CD14-positive monocyte (primary cell): ENCODE results near the gene EPS8L1. TPM values are rescaled to one million over a fixed set of nuclear protein-coding genes. Genes with fewer than 3 reads are reported as not detected.

Experiments
- DNase-seq, 3 donors: peaks; one replicate each; pipeline ENCODE4 v3.0.0-alpha.2; 2011 to 2022
- H2AFZ ChIP-seq: 2 replicates; pipeline ENCODE4 v1.6.0; 2012; ENCODE audit warnings: mild to moderate bottlenecking, low read depth, low read length, inconsistent platforms; ENCODE audit not compliant: insufficient read depth, poor library complexity, severe bottlenecking
- H3K27ac ChIP-seq, 2 donors: 1 replicate in 1 of 2; 2 replicates in 1 of 2; pipeline ENCODE4 v1.5.1; 2012 to 2013; ENCODE audit warnings: low read length in 2 of 2, control low read depth in 1 of 2, inconsistent platforms in 1 of 2, low read depth in 1 of 2, mild to moderate bottlenecking in 1 of 2
- H3K27me3 ChIP-seq, 2 donors: one replicate each; pipeline versions ENCODE4 v1.6.0 to v1.6.1; 2011 to 2013; ENCODE audit warnings: low read length in 2 of 2; ENCODE audit not compliant: control insufficient read depth in 2 of 2, insufficient read depth in 2 of 2
- H3K36me3 ChIP-seq, 2 donors: replicated peaks in 1 of 2; 1 replicate in 1 of 2; 2 replicates in 1 of 2; pipeline versions ENCODE4 v1.5.1 to v1.6.1; 2012 to 2013; ENCODE audit warnings: low read length in 2 of 2, control low read depth in 1 of 2, inconsistent platforms in 1 of 2, mild to moderate bottlenecking in 1 of 2; ENCODE audit not compliant: insufficient read depth in 2 of 2, control insufficient read depth in 1 of 2
- H3K4me1 ChIP-seq, 2 donors: 1 replicate in 1 of 2; 2 replicates in 1 of 2; pipeline versions ENCODE4 v1.5.1 to v1.6.1; 2012 to 2013; ENCODE audit warnings: low read length in 2 of 2, control low read depth in 1 of 2, inconsistent platforms in 1 of 2, mild to moderate bottlenecking in 1 of 2, moderate library complexity in 1 of 2; ENCODE audit not compliant: insufficient read depth in 2 of 2, control insufficient read depth in 1 of 2
- H3K4me2 ChIP-seq: replicated peaks from 2 replicates; pipeline ENCODE3; 2012; ENCODE audit warnings: low read length, moderate library complexity, mild to moderate bottlenecking; ENCODE audit not compliant: poor library complexity, severe bottlenecking; ENCODE audit errors: extremely low read depth
- H3K4me3 ChIP-seq, 3 experiments: fragments of 200-600 bp in 1 of 3; sonication (generic) in 1 of 3; replicated peaks in 1 of 3; 1 replicate in 2 of 3; 2 replicates in 1 of 3; pipeline ENCODE4 v1.5.1; 2011 to 2013; ENCODE audit warnings: low read length in 3 of 3, mild to moderate bottlenecking in 3 of 3, control low read depth in 2 of 3, low read depth in 2 of 3, inconsistent platforms in 1 of 3, moderate library complexity in 1 of 3
- H3K79me2 ChIP-seq: 2 replicates; pipeline ENCODE4 v1.6.0; 2012; ENCODE audit warnings: mild to moderate bottlenecking, control low read depth, inconsistent platforms, low read length, moderate library complexity; ENCODE audit not compliant: insufficient read depth
- H3K9ac ChIP-seq: 2 replicates; pipeline ENCODE4 v1.6.0; 2017; ENCODE audit warnings: low read length, mild to moderate bottlenecking; ENCODE audit not compliant: insufficient read depth, poor library complexity, severe bottlenecking
- H3K9me3 ChIP-seq, 2 donors: replicated peaks in 1 of 2; 1 replicate in 1 of 2; 2 replicates in 1 of 2; pipeline versions ENCODE4 v1.5.1 to v1.6.1; 2012 to 2013; ENCODE audit warnings: low read length in 2 of 2, control low read depth in 1 of 2; ENCODE audit not compliant: control insufficient read depth in 1 of 2, insufficient read depth in 1 of 2
- H4K20me1 ChIP-seq: 2 replicates; pipeline ENCODE4 v1.6.0; 2012; ENCODE audit warnings: mild to moderate bottlenecking, low read length, control low read depth, moderate library complexity; ENCODE audit not compliant: insufficient read depth
- H3K27ac Mint-ChIP-seq, 7 donors: one replicate each; pipeline ENCODE4 v1.8.0; 2020; ENCODE audit warnings: mild to moderate bottlenecking in 7 of 7, mixed read lengths in 7 of 7, moderate library complexity in 6 of 7, inconsistent platforms in 2 of 7
- H3K27me3 Mint-ChIP-seq, 3 donors: one replicate each; pipeline ENCODE4 v1.8.0; 2021 to 2022; ENCODE audit warnings: low read depth in 3 of 3, mild to moderate bottlenecking in 3 of 3, mixed read lengths in 3 of 3, moderate library complexity in 3 of 3, inconsistent platforms in 1 of 3
- H3K36me3 Mint-ChIP-seq, 2 donors: one replicate each; pipeline ENCODE4 v1.8.0; 2020; ENCODE audit warnings: mixed read lengths in 2 of 2, inconsistent platforms in 1 of 2, mild to moderate bottlenecking in 1 of 2
- H3K4me1 Mint-ChIP-seq: one replicate; pipeline ENCODE4 v1.8.0; 2020; ENCODE audit warnings: mild to moderate bottlenecking, mixed read lengths
- H3K4me3 Mint-ChIP-seq, 2 donors: one replicate each; pipeline ENCODE4 v1.8.0; 2020; ENCODE audit warnings: mild to moderate bottlenecking in 2 of 2, mixed read lengths in 2 of 2, moderate library complexity in 1 of 2
- H3K9me3 Mint-ChIP-seq, 7 donors: one replicate each; pipeline ENCODE4 v1.8.0; 2020 to 2022; ENCODE audit warnings: mixed read lengths in 7 of 7, mild to moderate bottlenecking in 6 of 7, moderate library complexity in 6 of 7, inconsistent platforms in 2 of 7
- WGBS: methylation state at CpG from one replicate; pipeline ENCODE4 v1.1.5; 2013; ENCODE audit warnings: missing lambda C conversion rate; ENCODE audit not compliant: insufficient coverage; 5-methylcytosine and 5-hydroxymethylcytosine counted together
- intact Hi-C, 2 donors: fragments of 100-400 bp; cut with micrococcal nuclease; formaldehyde crosslinking; loops; one replicate each; pipeline versions ENCODE4 v1.15.0 to v1.15.1; 2023
- polyA plus RNA-seq, 3 donors: library from polyadenylated mRNA; depleted of rRNA in 1 of 3; unstranded in 2 of 3; stranded (reverse) in 1 of 3; fragments of 300-500 nt in 2 of 3; fragments of >200 nt in 1 of 3; fragmentation: Illumina TruSeq in 2 of 3; gene quantifications; 1 replicate in 2 of 3; 2 replicates in 1 of 3; pipeline ENCODE4 v1.2.3, GENCODE V29; 2012 to 2021
- TF ChIP-seq, protein P1 (sequence below): fragments of 200-600 bp; IDR thresholded peaks from one replicate; pipeline ENCODE4 v1.8.0; 2022; ENCODE audit warnings: antibody characterized with exemption, mild to moderate bottlenecking

Gene EPS8L1
- polyA plus RNA-seq, 3 donors: 1.5 to 5.0 (median 1.8) TPM

DNA sequence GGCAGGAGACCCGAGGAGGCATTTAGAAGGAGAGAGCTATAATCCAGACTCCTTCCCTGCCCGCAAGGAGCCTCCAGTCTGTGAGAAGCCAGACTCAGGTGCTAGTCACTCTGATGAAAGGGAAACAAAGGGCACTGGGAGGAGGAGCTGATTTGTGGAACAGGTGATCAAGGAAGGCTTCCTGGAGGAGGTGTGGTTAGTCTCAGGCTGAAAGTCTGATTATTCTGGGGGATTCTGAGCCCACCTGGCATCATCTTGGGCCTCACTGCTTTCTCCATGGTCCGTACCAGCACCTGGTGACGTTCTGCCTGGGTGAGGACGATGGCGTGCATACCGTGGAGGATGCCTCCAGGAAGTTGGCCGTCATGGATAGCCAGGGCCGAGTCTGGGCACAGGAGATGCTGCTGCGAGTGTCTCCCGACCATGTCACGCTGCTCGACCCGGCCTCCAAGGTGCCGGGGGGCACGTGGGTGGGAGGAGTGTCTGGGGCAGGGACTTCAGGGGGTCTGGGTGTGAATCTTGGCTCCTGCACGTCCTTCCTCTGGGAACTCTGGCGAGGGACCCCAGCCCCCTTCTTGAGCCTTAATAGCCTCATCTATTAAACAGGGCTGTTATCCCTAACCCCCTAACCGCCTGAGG is 3.9 kb downstream of the EPS8L1 start:
- peak overlapping the region in 1 of 2 donors; percentile 93 for H3K4me3 Mint-ChIP-seq
- H3K27me3 Mint-ChIP-seq: peaks cover 43 to 67% (median 50%) of the 10 kb centered on the region in 3 donors
- Histone ChIP-seq H3K27ac (no peak overlapping the region), H3K4me2 (peak overlapping the region; percentile 92), H3K79me2 (no peaks in the 10 kb centered on the region), H3K36me3 (no peaks in the 10 kb centered on the region), H3K9ac (no peak overlapping the region), H3K4me3 (peak overlapping the region in 1 of 3 experiments; percentile 89), H3K27me3 (peaks cover 18 to 47% of the 10 kb centered on the region in 2 donors), H2AFZ (peak overlapping the region; percentile 31), H3K4me1 (peaks cover 48 to 49% of the 10 kb centered on the region in 2 donors), H3K9me3 (peaks cover 8 to 9% of the 10 kb centered on the region in 2 donors), H4K20me1 (peaks cover 7% of the 10 kb centered on the region)
- WGBS: 90% methylated on average over 16 of the region's 19 CpGs
- H3K9me3 Mint-ChIP-seq: peaks cover 10 to 33% (median 23%) of the 10 kb centered on the region in 7 donors
- peak overlapping the region in 1 of 7 donors; percentile 5 for H3K27ac Mint-ChIP-seq
- peaks cover 37% of the 10 kb centered on the region for H3K4me1 Mint-ChIP-seq
- peaks cover 7 to 10% of the 10 kb centered on the region in 2 donors for H3K36me3 Mint-ChIP-seq
- DNase-seq: no peak
- intact Hi-C loops: loop anchor here in 1 of 2 donors (10.0 kb wide), 1 partner anchor 85 kb away; the partner anchor contains the start of gene DNAAF3
- TF ChIP-seq, protein P1, sequence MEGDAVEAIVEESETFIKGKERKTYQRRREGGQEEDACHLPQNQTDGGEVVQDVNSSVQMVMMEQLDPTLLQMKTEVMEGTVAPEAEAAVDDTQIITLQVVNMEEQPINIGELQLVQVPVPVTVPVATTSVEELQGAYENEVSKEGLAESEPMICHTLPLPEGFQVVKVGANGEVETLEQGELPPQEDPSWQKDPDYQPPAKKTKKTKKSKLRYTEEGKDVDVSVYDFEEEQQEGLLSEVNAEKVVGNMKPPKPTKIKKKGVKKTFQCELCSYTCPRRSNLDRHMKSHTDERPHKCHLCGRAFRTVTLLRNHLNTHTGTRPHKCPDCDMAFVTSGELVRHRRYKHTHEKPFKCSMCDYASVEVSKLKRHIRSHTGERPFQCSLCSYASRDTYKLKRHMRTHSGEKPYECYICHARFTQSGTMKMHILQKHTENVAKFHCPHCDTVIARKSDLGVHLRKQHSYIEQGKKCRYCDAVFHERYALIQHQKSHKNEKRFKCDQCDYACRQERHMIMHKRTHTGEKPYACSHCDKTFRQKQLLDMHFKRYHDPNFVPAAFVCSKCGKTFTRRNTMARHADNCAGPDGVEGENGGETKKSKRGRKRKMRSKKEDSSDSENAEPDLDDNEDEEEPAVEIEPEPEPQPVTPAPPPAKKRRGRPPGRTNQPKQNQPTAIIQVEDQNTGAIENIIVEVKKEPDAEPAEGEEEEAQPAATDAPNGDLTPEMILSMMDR: no peak

DNA sequence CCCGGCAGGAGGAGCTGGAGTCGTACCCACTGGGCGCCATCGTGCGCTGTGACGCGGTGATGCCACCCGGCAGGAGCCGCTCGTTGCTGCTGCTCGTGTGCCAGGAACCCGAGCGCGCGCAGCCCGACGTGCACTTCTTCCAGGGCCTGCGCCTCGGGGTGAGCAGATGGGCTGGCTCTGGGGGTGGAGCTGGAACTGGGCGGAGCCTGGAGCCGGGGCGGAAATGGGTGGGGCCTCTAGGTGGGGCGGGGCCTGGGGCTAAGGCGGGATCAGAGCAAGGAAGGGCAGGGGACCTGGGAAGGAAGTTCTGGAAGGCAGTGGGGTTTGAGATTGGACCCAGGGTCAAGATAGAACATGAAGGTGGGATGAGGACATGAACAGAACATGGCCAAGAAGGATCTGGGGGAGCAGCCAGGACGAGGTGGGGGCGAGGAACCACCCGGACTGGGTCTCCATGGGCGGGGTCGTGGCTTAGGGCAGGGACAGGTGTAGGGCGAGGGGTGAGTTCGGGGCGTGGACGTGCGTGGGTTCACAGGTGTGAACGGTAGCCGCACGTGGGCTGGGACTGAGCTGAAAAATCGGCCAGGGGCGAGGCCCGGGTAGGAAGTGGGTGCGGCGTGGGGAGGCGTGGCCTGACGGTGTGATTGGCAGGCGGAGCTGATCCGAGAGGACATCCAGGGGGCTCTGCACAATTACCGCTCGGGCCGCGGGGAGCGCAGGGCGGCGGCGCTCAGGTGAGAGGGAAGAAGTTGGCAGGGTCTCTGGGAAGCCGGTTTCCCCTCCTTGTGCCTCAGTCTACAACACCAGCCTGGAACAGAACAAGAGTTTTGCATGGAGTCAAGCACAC is 4.7 kb downstream of the EPS8L1 start:
- H3K4me1 Mint-ChIP-seq: peaks cover 32% of the 10 kb centered on the region
- whole genome bisulfite sequencing: 5% methylated on average over 46 of the region's 55 CpGs
- peak; percentile 42 to 73 (median 66) for DNase-seq
- Histone ChIP-seq H4K20me1 (peaks cover 8% of the 10 kb centered on the region), H3K79me2 (no peaks in the 10 kb centered on the region), H3K4me1 (peaks cover 42 to 43% of the 10 kb centered on the region in 2 donors), H3K9ac (no peak overlapping the region), H3K27me3 (peaks cover 21 to 55% of the 10 kb centered on the region in 2 donors), H3K9me3 (peaks cover 8 to 9% of the 10 kb centered on the region in 2 donors), H3K36me3 (no peaks in the 10 kb centered on the region), H2AFZ (peak overlapping the region; percentile 86), H3K4me3 (peak overlapping the region; percentile 38 to 89 (median 38)), H3K4me2 (peak overlapping the region; percentile 92), H3K27ac (peak overlapping the region; percentile 36 to 46)
- peaks cover 10 to 32% (median 23%) of the 10 kb centered on the region in 7 donors for H3K9me3 Mint-ChIP-seq
- peak overlapping the region; percentile 71 to 93 for H3K4me3 Mint-ChIP-seq
- H3K36me3 Mint-ChIP-seq: peaks cover 7 to 12% of the 10 kb centered on the region in 2 donors
- peak overlapping the region in 5 of 7 donors; percentile 13 to 88 (median 75) for H3K27ac Mint-ChIP-seq
- TF ChIP-seq, protein P1: no peak
- intact Hi-C loops: loop anchor here in 1 of 2 donors (10.0 kb wide), 1 partner anchor 84 kb away; the partner anchor contains the start of gene DNAAF3
- H3K27me3 Mint-ChIP-seq: peaks cover 49 to 72% (median 57%) of the 10 kb centered on the region in 3 donors
